Activated CD4-positive, alpha-beta memory T cell treated with anti-CD3 and anti-CD28 coated beads for 36 hours (primary cell): ENCODE results near the gene CDK14. TPM values are rescaled to one million over a fixed set of nuclear protein-coding genes. Genes with fewer than 3 reads are reported as not detected.

Experiments
- CTCF ChIA-PET: fragments of 350-600 bp; sonication (Branson Sonifier 250); formaldehyde crosslinking; loops from one replicate; lab custom pipeline; 2021; ENCODE audit warnings: antibody characterized with exemption, inconsistent platforms; lab: Charles Lee
- POLR2A ChIA-PET: fragments of 350-600 bp; sonication (Branson Sonifier 250); formaldehyde crosslinking; loops from one replicate; lab custom pipeline; 2021; ENCODE audit warnings: antibody characterized with exemption; lab: Charles Lee
- DNase-seq: peaks from one replicate; pipeline ENCODE4 v3.0.0-alpha.2; 2020
- H3K27ac Mint-ChIP-seq: one replicate; pipeline ENCODE4 v1.8.0; 2021; ENCODE audit warnings: mixed read lengths
- H3K27me3 Mint-ChIP-seq: one replicate; pipeline ENCODE4 v1.8.0; 2021; ENCODE audit warnings: mixed read lengths
- H3K36me3 Mint-ChIP-seq: one replicate; pipeline ENCODE4 v1.8.0; 2021; ENCODE audit warnings: mixed read lengths
- H3K4me1 Mint-ChIP-seq: one replicate; pipeline ENCODE4 v1.8.0; 2021; ENCODE audit warnings: low read depth, mixed read lengths
- H3K4me3 Mint-ChIP-seq: one replicate; pipeline ENCODE4 v1.8.0; 2021; ENCODE audit warnings: mild to moderate bottlenecking, mixed read lengths
- H3K9me3 Mint-ChIP-seq: one replicate; pipeline ENCODE4 v1.8.0; 2021; ENCODE audit warnings: mixed read lengths
- intact Hi-C: fragments of 100-400 bp; cut with micrococcal nuclease; formaldehyde crosslinking; loops from one replicate; pipeline ENCODE4 v1.15.1; 2023
- total RNA-seq, 2 experiments: library from RNA; stranded (reverse); gene quantifications; one replicate each; pipeline ENCODE4 v1.2.3, GENCODE V29; 2021

The CDK14 gene
- total RNA-seq, 2 experiments from 2014 or later: not detected

DNA sequence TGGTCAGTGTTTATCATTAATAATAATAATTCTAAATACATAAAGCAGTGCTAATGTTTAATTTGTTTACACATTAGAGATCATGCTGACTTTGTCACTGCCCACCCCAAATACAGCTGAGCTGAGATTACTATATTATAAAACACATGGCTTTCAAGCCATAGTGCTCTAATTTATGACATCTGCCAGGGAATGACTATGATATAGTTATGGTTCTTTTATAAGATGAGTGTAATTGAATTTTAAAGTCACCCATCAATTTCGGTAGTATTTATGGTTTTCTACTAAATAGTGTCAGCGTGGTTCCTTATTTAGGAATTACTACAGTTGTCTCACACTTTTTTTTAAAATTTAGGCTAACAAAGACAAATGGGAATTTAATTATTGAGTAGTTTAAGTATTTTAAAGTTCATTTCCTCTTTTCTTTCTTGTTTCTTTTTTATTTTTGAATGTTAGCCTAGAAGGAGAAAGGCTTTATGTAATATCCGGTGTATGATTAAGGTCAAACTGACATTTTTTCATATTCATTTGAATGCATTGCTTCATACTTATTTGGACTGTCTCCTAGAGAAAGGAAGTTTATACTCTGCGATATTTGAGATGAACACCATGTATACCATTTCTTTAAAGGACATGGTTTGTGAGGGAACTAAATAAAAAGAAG lies 3.9 kb downstream of the CDK14 start:
- ChIA-PET CTCF (no interaction called here), POLR2A (no interaction called here)
- DNase-seq: no peak
- peaks cover 12% of the 10 kb centered on the region for H3K4me1 Mint-ChIP-seq
- intact Hi-C loops: no loop called here
- H3K36me3 Mint-ChIP-seq: no peaks in the 10 kb centered on the region
- H3K27ac Mint-ChIP-seq: no peak overlapping the region
- no peaks in the 10 kb centered on the region for H3K9me3 Mint-ChIP-seq
- peaks cover 44% of the 10 kb centered on the region for H3K27me3 Mint-ChIP-seq
- no peak overlapping the region for H3K4me3 Mint-ChIP-seq

DNA sequence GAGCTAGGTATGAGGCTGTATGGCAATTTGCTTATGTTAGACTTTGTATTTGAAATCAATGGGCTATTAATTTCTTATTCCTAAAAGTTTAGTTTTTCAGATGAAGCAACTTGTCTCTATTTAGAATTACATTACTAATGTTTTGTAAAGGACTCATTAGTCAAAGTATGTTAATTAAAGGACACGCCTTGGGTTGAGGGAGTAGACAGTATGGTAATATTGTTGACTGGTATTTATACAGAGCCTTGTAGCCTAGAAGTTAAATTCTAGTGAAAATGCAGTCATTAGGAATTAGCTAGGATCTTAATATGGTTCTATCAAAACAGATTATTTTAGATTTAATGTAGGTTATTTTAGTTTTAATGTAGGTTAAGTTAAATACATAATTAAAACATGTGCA lies 6.2 kb downstream of the CDK14 start:
- CTCF ChIA-PET: no interaction called here
- DNase-seq: no peak
- Mint-ChIP-seq H3K4me3 (no peak overlapping the region), H3K27me3 (peaks cover 35% of the 10 kb centered on the region), H3K4me1 (peaks cover 2% of the 10 kb centered on the region), H3K36me3 (no peaks in the 10 kb centered on the region), H3K27ac (no peak overlapping the region), H3K9me3 (no peaks in the 10 kb centered on the region)
- intact Hi-C loops: no loop called here
- POLR2A ChIA-PET: no interaction called here

DNA sequence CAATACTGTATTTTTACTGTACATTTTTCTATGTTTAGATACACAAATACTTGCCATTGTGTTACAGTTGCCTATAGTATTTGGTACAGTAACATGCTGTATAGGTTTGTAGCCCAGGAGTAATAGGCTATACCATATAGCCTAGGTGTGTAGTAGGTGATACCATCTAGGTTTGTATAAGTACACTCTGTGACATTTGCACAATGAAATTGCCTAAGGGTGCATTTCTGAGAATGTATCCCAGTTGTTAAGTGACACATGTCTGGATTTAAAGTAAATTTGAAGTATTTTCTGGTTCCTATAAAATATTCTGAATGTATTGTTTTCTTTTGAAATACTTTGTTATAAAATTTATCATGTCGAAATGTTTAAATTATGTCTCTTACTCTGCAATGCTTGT lies 7.2 kb downstream of the CDK14 start:
- peaks cover 26% of the 10 kb centered on the region for H3K27me3 Mint-ChIP-seq
- no peaks in the 10 kb centered on the region for H3K9me3 Mint-ChIP-seq
- H3K4me1 Mint-ChIP-seq: no peaks in the 10 kb centered on the region
- no peak for DNase-seq
- intact Hi-C loops: no loop called here
- H3K4me3 Mint-ChIP-seq: no peak overlapping the region
- ChIA-PET CTCF (no interaction called here), POLR2A (no interaction called here)
- no peaks in the 10 kb centered on the region for H3K36me3 Mint-ChIP-seq
- H3K27ac Mint-ChIP-seq: no peak overlapping the region

- ChIA-PET POLR2A (no interaction called here), CTCF (no interaction called here)
- Mint-ChIP-seq H3K4me3 (no peak overlapping the region), H3K4me1 (no peaks in the 10 kb centered on the region), H3K9me3 (no peaks in the 10 kb centered on the region), H3K27me3 (peaks cover 20% of the 10 kb centered on the region), H3K27ac (no peak overlapping the region), H3K36me3 (no peaks in the 10 kb centered on the region)
- intact Hi-C loops: no loop called here
- DNase-seq: no peak
These were observed 8.3 kb downstream of the CDK14 start for GRCh38 chr7:90604383-90604782.

GRCh38 chr7:90605055-90605454 lies 8.9 kb downstream of the CDK14 start:
- Mint-ChIP-seq H3K4me1 (no peaks in the 10 kb centered on the region), H3K36me3 (no peaks in the 10 kb centered on the region), H3K27me3 (peaks cover 20% of the 10 kb centered on the region), H3K9me3 (no peaks in the 10 kb centered on the region), H3K4me3 (no peak overlapping the region), H3K27ac (no peak overlapping the region)
- intact Hi-C loops: no loop called here
- ChIA-PET CTCF (no interaction called here), POLR2A (no interaction called here)
- no peak for DNase-seq

DNA sequence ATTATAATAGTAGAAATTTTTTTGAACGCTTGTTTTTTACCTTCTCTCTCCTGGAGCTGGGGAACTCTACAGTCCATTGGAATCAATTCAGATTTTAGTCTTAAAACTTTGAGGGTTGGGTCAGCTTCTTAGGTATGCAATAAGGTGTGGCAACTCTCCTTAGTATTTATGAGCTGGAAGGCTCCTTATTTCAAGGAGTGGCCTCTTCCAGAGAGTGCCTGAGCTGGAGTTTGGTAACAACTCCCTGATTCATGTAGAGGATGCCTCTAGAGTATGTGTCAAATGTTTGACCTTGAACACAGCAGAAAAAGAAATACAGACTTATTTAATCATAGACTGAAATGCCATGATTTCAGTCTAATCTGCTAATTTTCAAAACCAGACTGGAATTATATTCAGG lies 11.1 kb downstream of the CDK14 start:
- H3K27ac Mint-ChIP-seq: no peak overlapping the region
- H3K4me3 Mint-ChIP-seq: no peak overlapping the region
- peaks cover 9% of the 10 kb centered on the region for H3K27me3 Mint-ChIP-seq
- no peaks in the 10 kb centered on the region for H3K36me3 Mint-ChIP-seq
- DNase-seq: no peak
- no peaks in the 10 kb centered on the region for H3K4me1 Mint-ChIP-seq
- intact Hi-C loops: no loop called here
- H3K9me3 Mint-ChIP-seq: no peaks in the 10 kb centered on the region
- ChIA-PET POLR2A (no interaction called here), CTCF (no interaction called here)

- POLR2A ChIA-PET: no interaction called here
- CTCF ChIA-PET: no interaction called here
- H3K27me3 Mint-ChIP-seq: peaks cover 11% of the 10 kb centered on the region
- intact Hi-C loops: no loop called here
- H3K27ac Mint-ChIP-seq: no peak overlapping the region
- no peaks in the 10 kb centered on the region for H3K36me3 Mint-ChIP-seq
- H3K9me3 Mint-ChIP-seq: no peaks in the 10 kb centered on the region
- DNase-seq: no peak
- peaks cover 4% of the 10 kb centered on the region for H3K4me1 Mint-ChIP-seq
- H3K4me3 Mint-ChIP-seq: no peak overlapping the region
These were observed 14.0 kb downstream of the CDK14 start for GRCh38 chr7:90610105-90610504.

GRCh38 chr7:90611115-90611514 lies 15.0 kb downstream of the CDK14 start:
- CTCF ChIA-PET: interaction anchor here (1.0 kb wide), 1 partner anchor 14 kb away, joined by 3 read pairs; the partner anchor contains the start of gene CDK14
- POLR2A ChIA-PET: no interaction called here
- intact Hi-C loops: no loop called here
- H3K36me3 Mint-ChIP-seq: no peaks in the 10 kb centered on the region
- no peak overlapping the region for H3K27ac Mint-ChIP-seq
- H3K9me3 Mint-ChIP-seq: no peaks in the 10 kb centered on the region
- no peak overlapping the region for H3K4me3 Mint-ChIP-seq
- peaks cover 7% of the 10 kb centered on the region for H3K27me3 Mint-ChIP-seq
- DNase-seq: no peak
- H3K4me1 Mint-ChIP-seq: peaks cover 4% of the 10 kb centered on the region

DNA sequence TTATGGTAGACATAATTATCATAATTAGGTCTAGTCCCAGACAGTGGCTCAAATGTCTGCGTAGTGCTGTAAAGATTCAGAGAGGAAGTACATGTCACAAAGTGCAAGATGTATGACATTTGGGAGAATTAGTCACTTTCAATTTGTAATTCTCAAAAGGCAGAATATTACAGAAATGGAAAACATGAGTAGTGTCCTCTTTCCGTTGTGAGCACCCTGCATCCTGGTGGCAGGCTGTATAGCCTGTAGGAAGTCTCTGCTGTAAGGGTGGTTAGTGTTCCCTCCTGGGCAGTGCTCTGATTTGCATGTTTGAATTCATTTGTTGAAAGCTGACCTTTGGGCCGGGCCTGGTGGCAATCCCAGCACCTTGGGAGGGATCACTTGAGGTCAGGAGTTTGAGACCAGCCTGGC lies 17.0 kb downstream of the CDK14 start:
- Mint-ChIP-seq H3K4me1 (peaks cover 8% of the 10 kb centered on the region), H3K4me3 (no peak overlapping the region), H3K9me3 (no peaks in the 10 kb centered on the region), H3K36me3 (no peaks in the 10 kb centered on the region), H3K27ac (no peak overlapping the region), H3K27me3 (peaks cover 7% of the 10 kb centered on the region)
- peak; percentile 27 for DNase-seq
- POLR2A ChIA-PET: no interaction called here
- intact Hi-C loops: loop anchor here (1.0 kb wide), 2 partner anchors 17 to 188 kb away; partner anchors contain the start of gene CDK14
- CTCF ChIA-PET: no interaction called here

DNA sequence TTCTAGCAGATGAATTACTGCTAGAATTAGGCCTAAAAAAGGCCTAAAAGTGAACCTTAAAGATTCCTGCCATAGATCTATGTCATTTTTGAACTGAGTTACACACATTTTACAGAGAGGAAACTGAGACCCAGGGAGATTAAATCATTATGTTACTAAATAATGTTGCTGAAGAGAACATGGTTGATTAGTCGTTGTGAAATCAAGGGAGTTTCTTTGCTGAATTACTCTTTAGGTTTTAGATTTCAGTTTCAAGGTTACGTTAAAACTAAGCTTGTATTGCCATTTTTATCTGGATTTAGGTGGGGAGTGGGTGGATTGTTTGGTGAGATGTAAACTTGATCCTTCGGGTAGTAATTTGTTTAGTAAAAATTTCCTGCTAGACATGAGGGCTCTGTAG lies 21.3 kb downstream of the CDK14 start:
- no peak overlapping the region for H3K4me3 Mint-ChIP-seq
- no peak overlapping the region for H3K27ac Mint-ChIP-seq
- peaks cover 5% of the 10 kb centered on the region for H3K27me3 Mint-ChIP-seq
- H3K4me1 Mint-ChIP-seq: peaks cover 8% of the 10 kb centered on the region
- no peaks in the 10 kb centered on the region for H3K9me3 Mint-ChIP-seq
- intact Hi-C loops: no loop called here
- ChIA-PET POLR2A (no interaction called here), CTCF (no interaction called here)
- H3K36me3 Mint-ChIP-seq: no peaks in the 10 kb centered on the region
- DNase-seq: no peak

- POLR2A ChIA-PET: no interaction called here
- no peak overlapping the region for H3K27ac Mint-ChIP-seq
- intact Hi-C loops: no loop called here
- no peaks in the 10 kb centered on the region for H3K9me3 Mint-ChIP-seq
- peaks cover 5% of the 10 kb centered on the region for H3K4me1 Mint-ChIP-seq
- peaks cover 2% of the 10 kb centered on the region for H3K27me3 Mint-ChIP-seq
- no peak overlapping the region for H3K4me3 Mint-ChIP-seq
- no peak for DNase-seq
- CTCF ChIA-PET: interaction anchor here (1.2 kb wide), 1 partner anchor 10 kb away, joined by 4 read pairs; no protein-coding TSS in a partner anchor
- no peaks in the 10 kb centered on the region for H3K36me3 Mint-ChIP-seq
These were observed 22.8 kb downstream of the CDK14 start for GRCh38 chr7:90618876-90619275.

- ChIA-PET POLR2A (no interaction called here), CTCF (no interaction called here)
- Mint-ChIP-seq H3K4me3 (no peak overlapping the region), H3K9me3 (no peaks in the 10 kb centered on the region), H3K36me3 (no peaks in the 10 kb centered on the region), H3K27ac (no peak overlapping the region), H3K4me1 (peaks cover 5% of the 10 kb centered on the region), H3K27me3 (peaks cover 2% of the 10 kb centered on the region)
- intact Hi-C loops: no loop called here
- DNase-seq: no peak
These were observed 25.1 kb downstream of the CDK14 start for GRCh38 chr7:90621125-90621746.

DNA sequence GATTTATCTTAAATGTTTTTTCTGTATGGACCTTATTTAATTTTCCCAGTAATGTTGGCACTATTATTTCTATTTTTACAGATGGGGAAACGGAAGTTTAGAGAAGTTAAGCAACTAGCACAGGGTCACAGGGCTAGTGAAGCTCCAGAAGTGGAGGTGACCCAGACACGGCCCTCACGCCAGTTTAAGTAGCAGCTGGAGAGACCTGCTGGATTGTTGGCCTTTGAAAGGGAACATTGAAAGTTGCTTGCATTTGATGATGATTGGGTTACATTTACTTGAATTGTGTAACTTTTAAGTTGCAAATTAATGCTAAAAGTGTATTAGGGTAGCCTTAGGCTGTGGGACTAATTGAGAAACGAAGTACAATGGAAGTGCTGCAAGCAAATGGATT lies 25.6 kb downstream of the CDK14 start:
- no peaks in the 10 kb centered on the region for H3K9me3 Mint-ChIP-seq
- H3K4me1 Mint-ChIP-seq: peaks cover 5% of the 10 kb centered on the region
- H3K36me3 Mint-ChIP-seq: no peaks in the 10 kb centered on the region
- no peak for DNase-seq
- ChIA-PET CTCF (interaction anchor here (0.9 kb wide), 1 partner anchor 9 kb away, joined by 3 read pairs; no protein-coding TSS in a partner anchor), POLR2A (no interaction called here)
- peaks cover 2% of the 10 kb centered on the region for H3K27me3 Mint-ChIP-seq
- intact Hi-C loops: no loop called here
- no peak overlapping the region for H3K27ac Mint-ChIP-seq
- H3K4me3 Mint-ChIP-seq: no peak overlapping the region
